Measurements from ENCODE around the gene CLPSL1.
A peak's percentile ranks its signal among the peaks of the same experiment; 100 is the strongest.

Gene CLPSL1

GRCh38 chr6:35739645-35740524 is 40.9 kb upstream of the CLPSL1 start:
- peak overlapping the region; percentile 23 to 36 for H3K27ac ChIP-seq (ENCODE audit: low read depth in 2 of 2, low read length in 2 of 2)

GRCh38 chr6:35742842-35743241 is 38.0 kb upstream of the CLPSL1 start:
- H3K27me3 ChIP-seq (ENCODE audit: control insufficient read depth in 2 of 2, insufficient read depth in 2 of 2, low read length in 2 of 2), result no peaks in the 10 kb centered on the region
- H3K4me1 ChIP-seq (ENCODE audit: control insufficient read depth in 2 of 2, insufficient read depth in 2 of 2, low read length in 2 of 2), result peaks cover 7% of the 10 kb centered on the region in 2 donors
- no peaks in the 10 kb centered on the region for H3K36me3 ChIP-seq (ENCODE audit: control insufficient read depth in 2 of 2, insufficient read depth in 2 of 2, low read length in 2 of 2)
- no peak overlapping the region for H3K4me3 ChIP-seq (ENCODE audit: low read length in 2 of 2)
- no peaks in the 10 kb centered on the region for H3K9me3 ChIP-seq (ENCODE audit: control insufficient read depth in 2 of 2, low read length in 2 of 2)
- H3K9ac ChIP-seq (ENCODE audit: low read depth in 1 of 2, low read length in 2 of 2), result no peak overlapping the region
- H3K27ac ChIP-seq (ENCODE audit: low read depth in 2 of 2, low read length in 2 of 2), result no peak overlapping the region

More at GRCh38 chr6:35739645-35740524, 40.9 kb upstream of the CLPSL1 start:
- H3K27me3 ChIP-seq (ENCODE audit: control insufficient read depth in 2 of 2, insufficient read depth in 2 of 2, low read length in 2 of 2), result no peaks in the 10 kb centered on the region
- no peak overlapping the region for H3K9ac ChIP-seq (ENCODE audit: low read depth in 1 of 2, low read length in 2 of 2)
- H3K9me3 ChIP-seq (ENCODE audit: control insufficient read depth in 2 of 2, low read length in 2 of 2), result no peaks in the 10 kb centered on the region
- peaks cover 7% of the 10 kb centered on the region in 2 donors for H3K4me1 ChIP-seq (ENCODE audit: control insufficient read depth in 2 of 2, insufficient read depth in 2 of 2, low read length in 2 of 2)
- no peaks in the 10 kb centered on the region for H3K36me3 ChIP-seq (ENCODE audit: control insufficient read depth in 2 of 2, insufficient read depth in 2 of 2, low read length in 2 of 2)
- no peak overlapping the region for H3K4me3 ChIP-seq (ENCODE audit: low read length in 2 of 2)

- no peaks in the 10 kb centered on the region for H3K36me3 ChIP-seq (ENCODE audit: control insufficient read depth in 2 of 2, insufficient read depth in 2 of 2, low read length in 2 of 2)
- no peak overlapping the region for H3K27ac ChIP-seq (ENCODE audit: low read depth in 2 of 2, low read length in 2 of 2)
- no peak overlapping the region for H3K9ac ChIP-seq (ENCODE audit: low read depth in 1 of 2, low read length in 2 of 2)
- H3K27me3 ChIP-seq (ENCODE audit: control insufficient read depth in 2 of 2, insufficient read depth in 2 of 2, low read length in 2 of 2), result no peaks in the 10 kb centered on the region
- H3K9me3 ChIP-seq (ENCODE audit: control insufficient read depth in 2 of 2, low read length in 2 of 2), result no peaks in the 10 kb centered on the region
- H3K4me3 ChIP-seq (ENCODE audit: low read length in 2 of 2), result no peak overlapping the region
- no peaks in the 10 kb centered on the region for H3K4me1 ChIP-seq (ENCODE audit: control insufficient read depth in 2 of 2, insufficient read depth in 2 of 2, low read length in 2 of 2)
Measured at GRCh38 chr6:35745509-35745908, 35.3 kb upstream of the CLPSL1 start.

- H3K9ac ChIP-seq (ENCODE audit: low read depth in 1 of 2, low read length in 2 of 2), result no peak overlapping the region
- H3K27me3 ChIP-seq (ENCODE audit: control insufficient read depth in 2 of 2, insufficient read depth in 2 of 2, low read length in 2 of 2), result no peaks in the 10 kb centered on the region
- H3K4me3 ChIP-seq (ENCODE audit: low read length in 2 of 2), result no peak overlapping the region
- H3K36me3 ChIP-seq (ENCODE audit: control insufficient read depth in 2 of 2, insufficient read depth in 2 of 2, low read length in 2 of 2), result no peaks in the 10 kb centered on the region
- no peak overlapping the region for H3K27ac ChIP-seq (ENCODE audit: low read depth in 2 of 2, low read length in 2 of 2)
- H3K4me1 ChIP-seq (ENCODE audit: control insufficient read depth in 2 of 2, insufficient read depth in 2 of 2, low read length in 2 of 2), result no peaks in the 10 kb centered on the region
- H3K9me3 ChIP-seq (ENCODE audit: control insufficient read depth in 2 of 2, low read length in 2 of 2), result no peaks in the 10 kb centered on the region
Measured at GRCh38 chr6:35746516-35746915, 34.3 kb upstream of the CLPSL1 start.

GRCh38 chr6:35747877-35748276 is 32.9 kb upstream of the CLPSL1 start:
- H3K4me3 ChIP-seq (ENCODE audit: low read length in 2 of 2), result no peak overlapping the region
- H3K27ac ChIP-seq (ENCODE audit: low read depth in 2 of 2, low read length in 2 of 2), result no peak overlapping the region
- no peaks in the 10 kb centered on the region for H3K9me3 ChIP-seq (ENCODE audit: control insufficient read depth in 2 of 2, low read length in 2 of 2)
- no peaks in the 10 kb centered on the region for H3K4me1 ChIP-seq (ENCODE audit: control insufficient read depth in 2 of 2, insufficient read depth in 2 of 2, low read length in 2 of 2)
- no peaks in the 10 kb centered on the region for H3K36me3 ChIP-seq (ENCODE audit: control insufficient read depth in 2 of 2, insufficient read depth in 2 of 2, low read length in 2 of 2)
- H3K9ac ChIP-seq (ENCODE audit: low read depth in 1 of 2, low read length in 2 of 2), result no peak overlapping the region
- H3K27me3 ChIP-seq (ENCODE audit: control insufficient read depth in 2 of 2, insufficient read depth in 2 of 2, low read length in 2 of 2), result no peaks in the 10 kb centered on the region

- Histone ChIP-seq H3K9me3 (ENCODE audit: control insufficient read depth in 2 of 2, low read length in 2 of 2) (no peaks in the 10 kb centered on the region), H3K36me3 (ENCODE audit: control insufficient read depth in 2 of 2, insufficient read depth in 2 of 2, low read length in 2 of 2) (no peaks in the 10 kb centered on the region), H3K27me3 (ENCODE audit: control insufficient read depth in 2 of 2, insufficient read depth in 2 of 2, low read length in 2 of 2) (no peaks in the 10 kb centered on the region), H3K4me1 (ENCODE audit: control insufficient read depth in 2 of 2, insufficient read depth in 2 of 2, low read length in 2 of 2) (no peaks in the 10 kb centered on the region), H3K4me3 (ENCODE audit: low read length in 2 of 2) (no peak overlapping the region), H3K27ac (ENCODE audit: low read depth in 2 of 2, low read length in 2 of 2) (no peak overlapping the region), H3K9ac (ENCODE audit: low read depth in 1 of 2, low read length in 2 of 2) (no peak overlapping the region)
Measured at GRCh38 chr6:35750557-35750956, 30.3 kb upstream of the CLPSL1 start.

- Histone ChIP-seq H3K9ac (ENCODE audit: low read depth in 1 of 2, low read length in 2 of 2) (no peak overlapping the region), H3K36me3 (ENCODE audit: control insufficient read depth in 2 of 2, insufficient read depth in 2 of 2, low read length in 2 of 2) (no peaks in the 10 kb centered on the region), H3K4me3 (ENCODE audit: low read length in 2 of 2) (no peak overlapping the region), H3K27ac (ENCODE audit: low read depth in 2 of 2, low read length in 2 of 2) (no peak overlapping the region), H3K9me3 (ENCODE audit: control insufficient read depth in 2 of 2, low read length in 2 of 2) (no peaks in the 10 kb centered on the region), H3K27me3 (ENCODE audit: control insufficient read depth in 2 of 2, insufficient read depth in 2 of 2, low read length in 2 of 2) (no peaks in the 10 kb centered on the region), H3K4me1 (ENCODE audit: control insufficient read depth in 2 of 2, insufficient read depth in 2 of 2, low read length in 2 of 2) (no peaks in the 10 kb centered on the region)
Measured at GRCh38 chr6:35751594-35751993, 29.2 kb upstream of the CLPSL1 start.

GRCh38 chr6:35752330-35752729 is 28.5 kb upstream of the CLPSL1 start:
- Histone ChIP-seq H3K36me3 (ENCODE audit: control insufficient read depth in 2 of 2, insufficient read depth in 2 of 2, low read length in 2 of 2) (no peaks in the 10 kb centered on the region), H3K9ac (ENCODE audit: low read depth in 1 of 2, low read length in 2 of 2) (no peak overlapping the region), H3K4me1 (ENCODE audit: control insufficient read depth in 2 of 2, insufficient read depth in 2 of 2, low read length in 2 of 2) (no peaks in the 10 kb centered on the region), H3K27me3 (ENCODE audit: control insufficient read depth in 2 of 2, insufficient read depth in 2 of 2, low read length in 2 of 2) (no peaks in the 10 kb centered on the region), H3K9me3 (ENCODE audit: control insufficient read depth in 2 of 2, low read length in 2 of 2) (no peaks in the 10 kb centered on the region), H3K27ac (ENCODE audit: low read depth in 2 of 2, low read length in 2 of 2) (no peak overlapping the region), H3K4me3 (ENCODE audit: low read length in 2 of 2) (no peak overlapping the region)

GRCh38 chr6:35754452-35755277 is 26.2 kb upstream of the CLPSL1 start:
- no peak overlapping the region for H3K4me3 ChIP-seq (ENCODE audit: low read length in 2 of 2)
- H3K27ac ChIP-seq (ENCODE audit: low read depth in 2 of 2, low read length in 2 of 2), result no peak overlapping the region
- no peaks in the 10 kb centered on the region for H3K4me1 ChIP-seq (ENCODE audit: control insufficient read depth in 2 of 2, insufficient read depth in 2 of 2, low read length in 2 of 2)
- no peaks in the 10 kb centered on the region for H3K9me3 ChIP-seq (ENCODE audit: control insufficient read depth in 2 of 2, low read length in 2 of 2)
- H3K9ac ChIP-seq (ENCODE audit: low read depth in 1 of 2, low read length in 2 of 2), result no peak overlapping the region
- H3K27me3 ChIP-seq (ENCODE audit: control insufficient read depth in 2 of 2, insufficient read depth in 2 of 2, low read length in 2 of 2), result peaks cover 0 to 2% of the 10 kb centered on the region in 2 donors
- H3K36me3 ChIP-seq (ENCODE audit: control insufficient read depth in 2 of 2, insufficient read depth in 2 of 2, low read length in 2 of 2), result no peaks in the 10 kb centered on the region

- H3K9ac ChIP-seq (ENCODE audit: low read depth in 1 of 2, low read length in 2 of 2), result no peak overlapping the region
- no peaks in the 10 kb centered on the region for H3K4me1 ChIP-seq (ENCODE audit: control insufficient read depth in 2 of 2, insufficient read depth in 2 of 2, low read length in 2 of 2)
- no peaks in the 10 kb centered on the region for H3K36me3 ChIP-seq (ENCODE audit: control insufficient read depth in 2 of 2, insufficient read depth in 2 of 2, low read length in 2 of 2)
- no peak overlapping the region for H3K27ac ChIP-seq (ENCODE audit: low read depth in 2 of 2, low read length in 2 of 2)
- no peaks in the 10 kb centered on the region for H3K9me3 ChIP-seq (ENCODE audit: control insufficient read depth in 2 of 2, low read length in 2 of 2)
- peaks cover 0 to 2% of the 10 kb centered on the region in 2 donors for H3K27me3 ChIP-seq (ENCODE audit: control insufficient read depth in 2 of 2, insufficient read depth in 2 of 2, low read length in 2 of 2)
- H3K4me3 ChIP-seq (ENCODE audit: low read length in 2 of 2), result no peak overlapping the region
Measured at GRCh38 chr6:35755278-35755924, 25.4 kb upstream of the CLPSL1 start.

All from mucosa of rectum (tissue), 2 donors.